Neural progenitor cell (in vitro differentiated cells): ENCODE results near the gene CHCHD6. TPM values are rescaled to one million over a fixed set of nuclear protein-coding genes. Genes with fewer than 3 reads are reported as not detected.

Source experiments
- DNase-seq: peaks from one replicate; pipeline ENCODE4 v3.0.0-alpha.2; 2016; ENCODE audit warnings: low spot score
- H2AFZ ChIP-seq: fragments of 200-600 bp; sonication (generic); replicated peaks from 2 replicates; pipeline ENCODE4 v1.6.1; 2016; ENCODE audit warnings: antibody characterized with exemption
- H3F3A ChIP-seq: fragments of 200-600 bp; sonication (generic); 2 replicates; pipeline ENCODE4 v1.6.1; 2016; ENCODE audit warnings: antibody characterized with exemption, low read depth
- H3K27ac ChIP-seq: fragments of 200-600 bp; sonication (generic); 2 replicates; pipeline ENCODE4 v1.5.1; 2016; ENCODE audit warnings: mild to moderate bottlenecking
- H3K27me3 ChIP-seq: fragments of 200-600 bp; sonication (generic); 2 replicates; pipeline ENCODE4 v1.6.1; 2016; ENCODE audit warnings: mild to moderate bottlenecking, moderate library complexity
- H3K36me3 ChIP-seq: fragments of 200-600 bp; sonication (generic); 2 replicates; pipeline ENCODE4 v1.5.1; 2016
- H3K4me1 ChIP-seq: fragments of 200-600 bp; sonication (generic); 2 replicates; pipeline ENCODE4 v1.6.1; 2016; ENCODE audit warnings: mixed run types
- H3K4me2 ChIP-seq: fragments of 200-600 bp; sonication (generic); 2 replicates; pipeline ENCODE4 v1.6.1; 2016
- H3K4me3 ChIP-seq: fragments of 200-600 bp; sonication (generic); 2 replicates; pipeline ENCODE4 v1.5.1; 2016
- H3K79me2 ChIP-seq: fragments of 200-600 bp; sonication (generic); 2 replicates; pipeline ENCODE4 v1.6.1; 2016; ENCODE audit warnings: low read depth
- H3K9ac ChIP-seq: fragments of 200-600 bp; sonication (generic); 2 replicates; pipeline ENCODE4 v1.6.1; 2016
- H3K9me3 ChIP-seq: fragments of 200-600 bp; sonication (generic); 2 replicates; pipeline ENCODE4 v1.5.1; 2016; ENCODE audit warnings: low read depth
- H4K20me1 ChIP-seq: fragments of 200-600 bp; sonication (generic); 2 replicates; pipeline ENCODE4 v1.6.1; 2016; ENCODE audit warnings: low read depth
- H3K27ac Mint-ChIP-seq: 3 replicates; pipeline ENCODE4 v1.8.0; 2021; ENCODE audit warnings: mixed read lengths
- H3K27me3 Mint-ChIP-seq: 2 replicates; pipeline ENCODE4 v1.8.0; 2022; ENCODE audit warnings: low read depth, mild to moderate bottlenecking, inconsistent platforms, moderate library complexity, mixed read lengths; ENCODE audit not compliant: insufficient read depth
- H3K36me3 Mint-ChIP-seq: 3 replicates; pipeline ENCODE4 v1.8.0; 2021; ENCODE audit warnings: mixed read lengths
- H3K4me1 Mint-ChIP-seq: 3 replicates; pipeline ENCODE4 v1.8.0; 2021; ENCODE audit warnings: mixed read lengths
- H3K4me3 Mint-ChIP-seq: 3 replicates; pipeline ENCODE4 v1.8.0; 2021; ENCODE audit warnings: mild to moderate bottlenecking, moderate library complexity, mixed read lengths
- H3K9me3 Mint-ChIP-seq: 3 replicates; pipeline ENCODE4 v1.8.0; 2020; ENCODE audit warnings: mixed read lengths
- EZH2 ChIP-seq: fragments of 200-600 bp; sonication (generic); IDR thresholded peaks from 2 replicates; pipeline ENCODE4 v1.6.1; 2017; ENCODE audit warnings: antibody characterized with exemption, mild to moderate bottlenecking, moderate library complexity
- EZH2phosphoT487 ChIP-seq: fragments of 200-600 bp; sonication (generic); IDR thresholded peaks from 2 replicates; pipeline ENCODE4 v1.6.1; 2017; ENCODE audit warnings: antibody characterized with exemption
- total RNA-seq: library from RNA; depleted of rRNA; stranded (reverse); fragments of >200 nt; gene quantifications from 2 replicates; pipeline ENCODE4 v1.2.3, GENCODE V29; 2015; ENCODE audit warnings: low replicate concordance
- TF ChIP-seq, protein P1 (sequence below): fragments of 200-600 bp; sonication (generic); IDR thresholded peaks from 2 replicates; pipeline ENCODE4 v1.5.1; 2017; ENCODE audit warnings: antibody characterized with exemption, mild to moderate bottlenecking

CHCHD6 gene
- total RNA-seq, 1 donor from 2014 or later = 35.7 TPM

DNA sequence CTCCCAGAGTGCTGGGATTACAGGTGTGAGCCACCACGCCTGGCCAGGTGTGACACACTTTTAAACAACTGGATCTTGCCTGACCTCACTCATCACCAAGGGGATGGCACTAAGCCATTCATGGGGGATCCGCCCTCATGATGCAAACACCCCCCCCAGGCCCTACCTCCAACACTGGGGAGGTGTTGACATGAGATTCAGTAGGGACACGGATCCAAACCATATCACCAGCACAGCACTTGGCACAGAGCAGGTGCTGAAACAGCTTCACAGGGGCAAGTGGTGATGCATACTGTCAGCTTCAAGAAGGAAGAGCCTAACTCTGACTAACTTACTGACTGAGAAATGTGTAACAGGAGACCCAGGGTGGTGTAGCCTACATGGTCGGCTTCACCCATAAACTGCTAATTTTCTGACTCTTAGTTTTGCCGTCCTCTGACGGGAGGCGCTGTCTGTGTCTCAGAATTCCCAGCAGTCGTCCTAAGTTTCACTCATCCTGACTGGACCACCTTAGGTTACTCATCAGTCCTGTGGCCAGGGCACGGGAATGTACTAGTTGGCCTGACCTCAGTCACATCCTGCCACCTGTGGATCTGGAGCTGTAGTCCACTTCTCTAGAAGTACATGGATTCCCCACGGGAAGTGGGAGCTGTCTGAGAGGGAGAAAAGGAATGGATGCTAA, 197.0 kb downstream of the CHCHD6 start:
- no peak for DNase-seq
- H3K27me3 ChIP-seq = no peaks in the 10 kb centered on the region
- no peak overlapping the region for H3K27ac ChIP-seq
- H3K4me3 ChIP-seq = no peak overlapping the region
- H3K9ac ChIP-seq = no peak overlapping the region
- Mint-ChIP-seq H3K27me3 (no peaks in the 10 kb centered on the region), H3K4me3 (no peak overlapping the region), H3K4me1 (no peaks in the 10 kb centered on the region), H3K36me3 (no peaks in the 10 kb centered on the region), H3K27ac (no peak overlapping the region), H3K9me3 (no peaks in the 10 kb centered on the region)
- TF ChIP-seq EZH2phosphoT487 (no peak), EZH2 (no peak)
- TF ChIP-seq, protein P1, sequence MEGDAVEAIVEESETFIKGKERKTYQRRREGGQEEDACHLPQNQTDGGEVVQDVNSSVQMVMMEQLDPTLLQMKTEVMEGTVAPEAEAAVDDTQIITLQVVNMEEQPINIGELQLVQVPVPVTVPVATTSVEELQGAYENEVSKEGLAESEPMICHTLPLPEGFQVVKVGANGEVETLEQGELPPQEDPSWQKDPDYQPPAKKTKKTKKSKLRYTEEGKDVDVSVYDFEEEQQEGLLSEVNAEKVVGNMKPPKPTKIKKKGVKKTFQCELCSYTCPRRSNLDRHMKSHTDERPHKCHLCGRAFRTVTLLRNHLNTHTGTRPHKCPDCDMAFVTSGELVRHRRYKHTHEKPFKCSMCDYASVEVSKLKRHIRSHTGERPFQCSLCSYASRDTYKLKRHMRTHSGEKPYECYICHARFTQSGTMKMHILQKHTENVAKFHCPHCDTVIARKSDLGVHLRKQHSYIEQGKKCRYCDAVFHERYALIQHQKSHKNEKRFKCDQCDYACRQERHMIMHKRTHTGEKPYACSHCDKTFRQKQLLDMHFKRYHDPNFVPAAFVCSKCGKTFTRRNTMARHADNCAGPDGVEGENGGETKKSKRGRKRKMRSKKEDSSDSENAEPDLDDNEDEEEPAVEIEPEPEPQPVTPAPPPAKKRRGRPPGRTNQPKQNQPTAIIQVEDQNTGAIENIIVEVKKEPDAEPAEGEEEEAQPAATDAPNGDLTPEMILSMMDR = no peak
- no peaks in the 10 kb centered on the region for H4K20me1 ChIP-seq
- no peak overlapping the region for H3K4me2 ChIP-seq
- H3F3A ChIP-seq = no peaks in the 10 kb centered on the region
- H3K4me1 ChIP-seq = no peaks in the 10 kb centered on the region
- H3K9me3 ChIP-seq = no peaks in the 10 kb centered on the region
- no peak overlapping the region for H2AFZ ChIP-seq
- no peaks in the 10 kb centered on the region for H3K79me2 ChIP-seq
- H3K36me3 ChIP-seq = no peaks in the 10 kb centered on the region

DNA sequence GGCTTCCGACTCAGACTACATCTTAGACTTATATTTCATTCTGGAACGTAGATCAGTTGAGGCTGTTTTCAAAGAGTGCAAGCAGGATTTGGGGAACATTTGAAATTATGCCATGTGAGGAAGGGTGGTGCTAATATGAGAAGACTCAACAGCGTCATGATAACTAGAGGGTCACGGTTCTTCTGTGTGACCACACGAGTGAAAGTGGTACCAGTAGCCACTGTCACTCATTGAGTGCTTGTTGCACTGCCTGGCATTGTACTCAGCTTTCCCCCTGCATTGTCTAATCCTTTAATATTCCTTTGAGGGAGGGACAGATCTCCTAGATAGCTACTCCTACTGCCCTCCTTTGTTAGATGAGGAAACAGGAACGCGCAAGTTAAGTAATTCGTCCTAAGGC, 197.6 kb downstream of the CHCHD6 start:
- H3K27me3 ChIP-seq = no peaks in the 10 kb centered on the region
- H3K9me3 Mint-ChIP-seq = no peaks in the 10 kb centered on the region
- H3F3A ChIP-seq = no peaks in the 10 kb centered on the region
- no peak overlapping the region for H3K4me2 ChIP-seq
- no peak overlapping the region for H3K4me3 ChIP-seq
- H4K20me1 ChIP-seq = no peaks in the 10 kb centered on the region
- no peaks in the 10 kb centered on the region for H3K36me3 ChIP-seq
- H3K27ac Mint-ChIP-seq = no peak overlapping the region
- no peaks in the 10 kb centered on the region for H3K4me1 ChIP-seq
- no peak overlapping the region for H3K27ac ChIP-seq
- H3K4me3 Mint-ChIP-seq = no peak overlapping the region
- H3K9ac ChIP-seq = no peak overlapping the region
- no peaks in the 10 kb centered on the region for H3K4me1 Mint-ChIP-seq
- no peaks in the 10 kb centered on the region for H3K36me3 Mint-ChIP-seq
- TF ChIP-seq EZH2 = no peak
- DNase-seq = no peak
- H3K9me3 ChIP-seq = no peaks in the 10 kb centered on the region
- H3K27me3 Mint-ChIP-seq = no peaks in the 10 kb centered on the region
- no peak overlapping the region for H2AFZ ChIP-seq
- H3K79me2 ChIP-seq = no peaks in the 10 kb centered on the region

DNA sequence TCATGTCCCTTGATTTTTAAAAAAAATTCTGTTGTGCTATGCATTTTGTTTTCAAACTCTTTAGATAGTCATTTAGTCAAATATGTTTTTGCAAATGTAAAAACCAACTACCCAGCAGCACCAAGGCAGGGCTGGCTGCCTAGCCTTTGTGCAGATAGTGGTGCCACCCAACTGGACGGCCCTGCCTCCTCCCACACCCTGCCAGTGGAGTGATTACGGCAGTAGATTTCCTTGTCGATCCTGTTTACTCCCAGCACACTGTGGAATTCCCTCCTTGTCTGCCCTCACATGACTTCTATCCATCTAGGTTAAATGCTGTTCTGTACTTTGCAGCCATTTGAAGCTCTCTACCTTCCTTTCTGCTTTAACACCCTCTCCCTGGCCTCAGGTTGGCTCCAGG, 199.5 kb downstream of the CHCHD6 start:
- H3F3A ChIP-seq = no peaks in the 10 kb centered on the region

DNA sequence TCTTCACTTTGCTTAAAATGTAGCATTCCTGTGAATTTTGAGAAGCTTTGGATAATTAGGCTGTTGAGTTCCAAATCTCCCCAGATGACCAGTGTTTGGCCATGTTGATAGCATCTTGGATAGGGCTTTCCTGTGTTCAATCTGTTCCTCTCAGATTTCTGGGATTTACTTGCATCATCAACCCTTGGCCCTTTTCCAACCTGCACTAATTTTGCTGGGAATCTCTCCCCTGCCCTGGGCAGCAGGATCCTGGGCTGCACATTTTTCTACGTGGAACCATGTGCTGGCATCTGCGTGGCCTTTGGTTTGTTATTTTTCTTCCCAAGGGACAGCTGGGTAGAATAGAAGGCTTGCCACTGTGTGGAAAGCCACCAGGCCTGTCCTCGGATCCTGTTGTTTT, 203.5 kb downstream of the CHCHD6 start:
- Histone ChIP-seq H3F3A (no peaks in the 10 kb centered on the region), H3K36me3 (no peaks in the 10 kb centered on the region), H3K79me2 (no peaks in the 10 kb centered on the region), H3K9me3 (no peaks in the 10 kb centered on the region), H3K4me2 (no peak overlapping the region), H3K27me3 (no peaks in the 10 kb centered on the region), H2AFZ (no peak overlapping the region), H3K9ac (no peak overlapping the region), H3K4me1 (no peaks in the 10 kb centered on the region), H4K20me1 (no peaks in the 10 kb centered on the region), H3K27ac (no peak overlapping the region), H3K4me3 (no peak overlapping the region)
- Mint-ChIP-seq H3K4me3 (no peak overlapping the region), H3K27me3 (peaks cover 2% of the 10 kb centered on the region), H3K27ac (no peak overlapping the region), H3K4me1 (peaks cover 16% of the 10 kb centered on the region), H3K9me3 (no peaks in the 10 kb centered on the region), H3K36me3 (peaks cover 3% of the 10 kb centered on the region)
- TF ChIP-seq EZH2phosphoT487 (no peak), EZH2 (no peak)
- TF ChIP-seq, protein P1 = no peak
- no peak for DNase-seq

More for the DNA sequence above, 199.5 kb downstream of the CHCHD6 start:
- H3K4me3 ChIP-seq = no peak overlapping the region
- no peaks in the 10 kb centered on the region for H3K27me3 Mint-ChIP-seq
- no peak overlapping the region for H3K4me3 Mint-ChIP-seq
- no peak overlapping the region for H2AFZ ChIP-seq
- no peaks in the 10 kb centered on the region for H4K20me1 ChIP-seq
- H3K4me2 ChIP-seq = no peak overlapping the region
- TF ChIP-seq EZH2phosphoT487 (no peak), EZH2 (no peak)
- TF ChIP-seq, protein P1 = no peak
- H3K9me3 ChIP-seq = no peaks in the 10 kb centered on the region
- H3K4me1 ChIP-seq = no peaks in the 10 kb centered on the region
- H3K27ac Mint-ChIP-seq = no peak overlapping the region
- DNase-seq = no peak
- no peaks in the 10 kb centered on the region for H3K79me2 ChIP-seq
- H3K4me1 Mint-ChIP-seq = peaks cover 1% of the 10 kb centered on the region
- H3K9me3 Mint-ChIP-seq = no peaks in the 10 kb centered on the region
- H3K27ac ChIP-seq = no peak overlapping the region
- H3K36me3 Mint-ChIP-seq = no peaks in the 10 kb centered on the region
- no peaks in the 10 kb centered on the region for H3K36me3 ChIP-seq
- H3K9ac ChIP-seq = no peak overlapping the region
- H3K27me3 ChIP-seq = no peaks in the 10 kb centered on the region
